Measurements from ENCODE around the gene KRTAP5-2. TPM values are rescaled to one million over a fixed set of nuclear protein-coding genes. Genes with fewer than 3 reads are reported as not detected.
"Not testable (repeated sequence)": the region's sequence is repeated elsewhere in the genome, so short reads cannot be mapped to it uniquely, and the experiment has no call there.

The KRTAP5-2 gene, protein sequence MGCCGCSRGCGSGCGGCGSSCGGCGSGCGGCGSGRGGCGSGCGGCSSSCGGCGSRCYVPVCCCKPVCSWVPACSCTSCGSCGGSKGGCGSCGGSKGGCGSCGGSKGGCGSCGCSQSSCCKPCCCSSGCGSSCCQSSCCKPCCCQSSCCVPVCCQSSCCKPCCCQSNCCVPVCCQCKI
- total RNA-seq: not detected

DNA sequence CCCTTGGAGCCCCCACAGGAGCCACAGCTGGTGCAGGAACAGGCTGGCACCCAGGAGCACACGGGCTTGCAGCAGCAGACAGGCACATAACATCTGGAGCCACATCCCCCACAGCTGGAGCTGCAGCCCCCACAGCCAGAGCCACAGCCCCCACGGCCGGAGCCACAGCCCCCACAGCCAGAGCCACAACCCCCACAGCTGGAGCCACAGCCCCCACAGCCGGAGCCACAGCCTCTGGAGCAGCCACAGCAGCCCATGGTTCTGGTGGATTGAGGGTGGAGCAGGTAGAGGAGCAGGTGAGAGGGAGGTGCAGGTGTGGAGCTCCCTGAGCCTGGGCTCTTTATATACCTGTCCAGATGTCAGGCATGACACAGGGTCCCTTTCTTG is at the start of gene KRTAP5-2:
KRTAP5-2 (minus strand) TSS at position 301 of the 387 bp plus-strand sequence; CDS start at position 257, 44 bp downstream.
- ChIA-PET POLR2A (no interaction called here), CTCF (interaction anchor here (1.1 kb wide), 1 partner anchor 9 kb away, joined by 3 read pairs; no protein-coding TSS in a partner anchor)
- Mint-ChIP-seq H3K36me3 (ENCODE audit: low read depth) (no peaks in the 10 kb centered on the region), H3K4me3 (no peak within 1 kb of the TSS), H3K27me3 (peaks cover 64% of the 10 kb centered on the region), H3K27ac (no peak within 1 kb of the TSS), H3K9me3 (no peaks in the 10 kb centered on the region), H3K4me1 (peaks cover 7% of the 10 kb centered on the region)
- DNase-seq: no peak

DNA sequence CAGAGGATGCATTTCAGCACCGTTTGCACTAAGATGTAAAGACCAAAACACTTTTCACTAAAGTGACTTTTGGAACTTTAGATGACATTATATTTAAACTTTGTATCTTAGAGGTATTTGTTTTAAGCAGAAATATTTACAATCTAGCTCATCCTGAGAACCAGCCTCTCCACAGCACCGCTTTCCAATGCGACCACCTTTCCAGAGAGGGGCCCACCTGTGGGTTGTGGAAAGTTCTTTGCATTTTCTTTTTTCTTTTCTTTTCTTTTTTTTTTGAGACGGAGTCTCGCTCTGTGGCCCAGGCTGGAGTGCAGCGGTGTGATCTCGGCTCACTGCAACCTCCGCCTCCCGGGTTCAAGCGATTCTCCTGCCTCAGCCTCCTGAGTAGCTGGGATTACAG is 48.4 kb upstream of the KRTAP5-2 start:
- H3K4me1 Mint-ChIP-seq; POLR2A ChIA-PET; H3K36me3 Mint-ChIP-seq (ENCODE audit: low read depth); H3K4me3 Mint-ChIP-seq; DNase-seq; H3K27ac Mint-ChIP-seq; H3K9me3 Mint-ChIP-seq; H3K27me3 Mint-ChIP-seq: not testable (repeated sequence)
- CTCF ChIA-PET: interaction anchor here (0.6 to 1.9 kb wide), 2 partner anchors 187 to 855 kb away, joined by 3 to 4 read pairs; no protein-coding TSS in a partner anchor

GRCh38 chr11:1645357-1645821 is 47.3 kb upstream of the KRTAP5-2 start:
- no peak overlapping the region for H3K27ac Mint-ChIP-seq
- H3K4me1 Mint-ChIP-seq: no peaks in the 10 kb centered on the region
- H3K9me3 Mint-ChIP-seq: no peaks in the 10 kb centered on the region
- no peak for DNase-seq
- H3K27me3 Mint-ChIP-seq: no peaks in the 10 kb centered on the region
- no peaks in the 10 kb centered on the region for H3K36me3 Mint-ChIP-seq (ENCODE audit: low read depth)
- no peak overlapping the region for H3K4me3 Mint-ChIP-seq
- CTCF ChIA-PET: interaction anchor here (1.9 kb wide), 1 partner anchor 188 kb away, joined by 4 read pairs; no protein-coding TSS in a partner anchor
- POLR2A ChIA-PET: no interaction called here

GRCh38 chr11:1644601-1645356 is 46.7 kb upstream of the KRTAP5-2 start:
- CTCF ChIA-PET: no interaction called here
- Mint-ChIP-seq H3K27me3 (no peaks in the 10 kb centered on the region), H3K27ac (no peak overlapping the region), H3K4me3 (no peak overlapping the region), H3K36me3 (ENCODE audit: low read depth) (no peaks in the 10 kb centered on the region), H3K4me1 (no peaks in the 10 kb centered on the region), H3K9me3 (no peaks in the 10 kb centered on the region)
- DNase-seq: no peak
- POLR2A ChIA-PET: no interaction called here

DNA sequence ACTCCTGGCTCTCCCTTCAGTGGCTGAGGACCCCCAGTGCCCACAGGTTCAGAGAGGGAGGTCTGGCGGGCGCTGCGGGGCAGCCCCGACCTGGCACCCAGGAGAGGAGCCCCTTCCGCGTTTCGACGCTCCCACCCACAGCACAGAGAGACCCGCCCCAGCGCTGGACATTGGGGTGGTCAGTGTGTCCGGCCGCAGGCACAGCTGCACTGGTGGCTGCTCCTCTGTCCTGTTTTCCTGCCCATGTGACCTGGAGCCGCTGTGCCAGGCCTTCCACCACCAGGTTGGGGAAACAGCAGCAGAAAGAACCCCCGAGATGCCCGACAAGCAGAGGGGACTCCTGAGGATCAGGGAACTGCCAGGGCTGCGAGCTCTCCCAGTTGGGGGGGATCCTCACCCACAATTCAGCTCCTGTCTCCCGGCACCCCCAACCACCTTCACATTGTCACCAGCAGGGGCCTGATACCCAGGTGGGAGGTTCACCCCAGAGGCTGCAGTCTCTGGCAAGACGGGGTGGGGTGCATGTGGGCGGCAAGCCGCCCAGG is 45.1 kb upstream of the KRTAP5-2 start:
- Mint-ChIP-seq H3K27ac (no peak overlapping the region), H3K9me3 (no peaks in the 10 kb centered on the region), H3K4me1 (no peaks in the 10 kb centered on the region), H3K27me3 (no peaks in the 10 kb centered on the region), H3K36me3 (ENCODE audit: low read depth) (no peaks in the 10 kb centered on the region), H3K4me3 (no peak overlapping the region)
- CTCF ChIA-PET: no interaction called here
- POLR2A ChIA-PET: no interaction called here
- DNase-seq: no peak

- no peaks in the 10 kb centered on the region for H3K4me1 Mint-ChIP-seq
- H3K9me3 Mint-ChIP-seq: no peaks in the 10 kb centered on the region
- no peaks in the 10 kb centered on the region for H3K27me3 Mint-ChIP-seq
- H3K4me3 Mint-ChIP-seq: no peak overlapping the region
- no peak overlapping the region for H3K27ac Mint-ChIP-seq
- no peak for DNase-seq
- ChIA-PET POLR2A (no interaction called here), CTCF (no interaction called here)
- H3K36me3 Mint-ChIP-seq (ENCODE audit: low read depth): no peaks in the 10 kb centered on the region
These were observed 44.4 kb upstream of the KRTAP5-2 start for GRCh38 chr11:1642288-1643145.

DNA sequence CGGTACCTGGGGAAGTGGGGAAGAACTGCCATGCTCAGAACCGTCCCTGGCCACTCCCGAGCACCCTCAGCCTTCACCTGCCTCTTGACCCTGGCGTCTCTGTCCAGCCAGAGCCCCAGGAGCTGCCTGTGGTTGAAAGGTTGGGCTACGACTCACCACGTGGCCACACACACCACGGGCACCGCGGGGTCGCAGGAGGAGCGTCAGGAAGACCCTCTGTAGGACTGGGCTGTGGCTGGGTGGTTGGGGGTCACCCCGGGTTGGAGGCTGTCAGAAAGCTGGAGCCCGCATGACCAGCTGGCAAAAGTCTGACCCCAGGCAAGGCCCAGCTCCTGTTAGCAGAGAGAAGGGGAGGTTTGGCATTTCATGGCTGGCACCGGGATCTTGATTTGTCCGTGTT is 43.0 kb upstream of the KRTAP5-2 start:
- H3K4me3 Mint-ChIP-seq: no peak overlapping the region
- H3K4me1 Mint-ChIP-seq: no peaks in the 10 kb centered on the region
- H3K9me3 Mint-ChIP-seq: no peaks in the 10 kb centered on the region
- no peaks in the 10 kb centered on the region for H3K27me3 Mint-ChIP-seq
- ChIA-PET POLR2A (no interaction called here), CTCF (interaction anchor here (0.6 to 2.4 kb wide), 3 partner anchors 10 to 361 kb away, joined by 3 to 16 read pairs (median 4); no protein-coding TSS in a partner anchor)
- no peak for DNase-seq
- H3K27ac Mint-ChIP-seq: no peak overlapping the region
- no peaks in the 10 kb centered on the region for H3K36me3 Mint-ChIP-seq (ENCODE audit: low read depth)

GRCh38 chr11:1640076-1640946 is 42.2 kb upstream of the KRTAP5-2 start:
- peak; percentile 18 for DNase-seq

GRCh38 chr11:1639666-1640065 is 41.6 kb upstream of the KRTAP5-2 start:
- H3K36me3 Mint-ChIP-seq (ENCODE audit: low read depth): no peaks in the 10 kb centered on the region
- no peak for DNase-seq
- no peaks in the 10 kb centered on the region for H3K9me3 Mint-ChIP-seq
- ChIA-PET POLR2A (no interaction called here), CTCF (interaction anchor here (1.0 to 2.4 kb wide), 6 partner anchors 10 to 362 kb away, joined by 3 to 16 read pairs (median 4); partner anchors contain the start of gene KRTAP5-5)
- no peak overlapping the region for H3K27ac Mint-ChIP-seq
- H3K4me1 Mint-ChIP-seq: no peaks in the 10 kb centered on the region
- H3K27me3 Mint-ChIP-seq: no peaks in the 10 kb centered on the region
- H3K4me3 Mint-ChIP-seq: no peak overlapping the region

More at GRCh38 chr11:1640076-1640946, 42.2 kb upstream of the KRTAP5-2 start:
- Mint-ChIP-seq H3K27me3 (no peaks in the 10 kb centered on the region), H3K4me3 (no peak overlapping the region), H3K27ac (no peak overlapping the region), H3K36me3 (ENCODE audit: low read depth) (no peaks in the 10 kb centered on the region), H3K9me3 (no peaks in the 10 kb centered on the region), H3K4me1 (no peaks in the 10 kb centered on the region)
- POLR2A ChIA-PET: no interaction called here
- CTCF ChIA-PET: interaction anchor here (0.7 to 2.4 kb wide), 5 partner anchors 11 to 362 kb away, joined by 3 to 16 read pairs (median 4); partner anchors contain the start of gene KRTAP5-5

- DNase-seq: no peak
- Mint-ChIP-seq H3K9me3 (no peaks in the 10 kb centered on the region), H3K36me3 (ENCODE audit: low read depth) (no peaks in the 10 kb centered on the region), H3K4me3 (no peak overlapping the region), H3K27me3 (no peaks in the 10 kb centered on the region), H3K27ac (no peak overlapping the region), H3K4me1 (no peaks in the 10 kb centered on the region)
- CTCF ChIA-PET: interaction anchor here (1.0 to 2.4 kb wide), 5 partner anchors 10 to 64 kb away, joined by 3 to 16 read pairs (median 4); partner anchors contain the start of gene KRTAP5-5
- POLR2A ChIA-PET: no interaction called here
These were observed 41.1 kb upstream of the KRTAP5-2 start for GRCh38 chr11:1639102-1639620.

GRCh38 chr11:1638344-1638743 is 40.2 kb upstream of the KRTAP5-2 start:
- Mint-ChIP-seq H3K4me3 (no peak overlapping the region), H3K36me3 (ENCODE audit: low read depth) (no peaks in the 10 kb centered on the region), H3K27me3 (no peaks in the 10 kb centered on the region), H3K9me3 (no peaks in the 10 kb centered on the region), H3K27ac (no peak overlapping the region), H3K4me1 (no peaks in the 10 kb centered on the region)
- CTCF ChIA-PET: interaction anchor here (1.6 to 1.9 kb wide), 2 partner anchors 14 kb away, joined by 3 to 4 read pairs; no protein-coding TSS in a partner anchor
- POLR2A ChIA-PET: no interaction called here
- DNase-seq: no peak
